WTC11 (cell line): ENCODE measurements around the gene MX2. TPM values are rescaled to one million over a fixed set of nuclear protein-coding genes. Genes with fewer than 3 reads are reported as not detected.
"Not testable (repeated sequence)": the region's sequence is repeated elsewhere in the genome, so short reads cannot be mapped to it uniquely, and the experiment has no call there.

Experiments used
- ATAC-seq: fragments of 200-7000 bp; cut with Tn5 transposase; 2 replicates; pipeline ENCODE4 v1.10.0; 2021; ENCODE audit warnings: mild to moderate bottlenecking, moderate library complexity
- CTCF ChIA-PET: fragments of 300-600 bp; sonication (Branson Sonifier 250); formaldehyde crosslinking; loops from one replicate; lab custom pipeline; 2021; ENCODE audit warnings: antibody characterized with exemption; lab: Charles Lee
- POLR2A ChIA-PET: fragments of 350-600 bp; sonication (Branson Sonifier 250); formaldehyde crosslinking; loops from one replicate; lab custom pipeline; 2021; ENCODE audit warnings: antibody characterized with exemption; lab: Charles Lee
- DNase-seq: peaks from one replicate; pipeline ENCODE4 v3.0.0; 2021; ENCODE audit warnings: low spot score
- H3K27ac Mint-ChIP-seq: 2 replicates; pipeline ENCODE4 v1.8.0; 2021; ENCODE audit warnings: mixed read lengths
- H3K27me3 Mint-ChIP-seq: 2 replicates; pipeline ENCODE4 v1.8.0; 2021; ENCODE audit warnings: low read depth, mild to moderate bottlenecking, moderate library complexity, mixed read lengths
- H3K36me3 Mint-ChIP-seq: 2 replicates; pipeline ENCODE4 v1.8.0; 2021; ENCODE audit warnings: mixed read lengths
- H3K4me1 Mint-ChIP-seq: 2 replicates; pipeline ENCODE4 v1.8.0; 2022; ENCODE audit warnings: mixed read lengths
- H3K4me3 Mint-ChIP-seq: 2 replicates; pipeline ENCODE4 v1.8.0; 2021; ENCODE audit warnings: mild to moderate bottlenecking, moderate library complexity, mixed read lengths
- H3K9me3 Mint-ChIP-seq: 2 replicates; pipeline ENCODE4 v1.8.0; 2021; ENCODE audit warnings: mixed read lengths
- ATF1 ChIP-seq: sonication (generic); formaldehyde crosslinking; IDR thresholded peaks from 2 replicates; pipeline ENCODE4 v1.8.1; 2023; ENCODE audit warnings: mild to moderate bottlenecking, moderate library complexity, missing genetic modification reagents
- CREB1 ChIP-seq: sonication (generic); formaldehyde crosslinking; IDR thresholded peaks from 2 replicates; pipeline ENCODE4 v1.8.0; 2023; ENCODE audit warnings: mild to moderate bottlenecking, missing genetic modification reagents
- CTCF ChIP-seq: fragments of 200-600 bp; IDR thresholded peaks from 2 replicates; pipeline ENCODE4 v1.8.0; 2022; ENCODE audit warnings: antibody characterized with exemption
- E2F4 ChIP-seq: sonication (generic); formaldehyde crosslinking; IDR thresholded peaks from 2 replicates; pipeline ENCODE4 v1.8.1; 2022; ENCODE audit warnings: low read depth, mild to moderate bottlenecking, moderate library complexity, missing genetic modification reagents, borderline replicate concordance
- ELF4 ChIP-seq: sonication (generic); formaldehyde crosslinking; IDR thresholded peaks from 2 replicates; pipeline ENCODE4 v1.8.1; 2022; ENCODE audit warnings: low read depth, mild to moderate bottlenecking, moderate library complexity, missing genetic modification reagents
- FOXP1 ChIP-seq: sonication (generic); formaldehyde crosslinking; IDR thresholded peaks from 2 replicates; pipeline ENCODE4 v1.8.0; 2022; ENCODE audit warnings: missing genetic modification reagents, mild to moderate bottlenecking, moderate library complexity, borderline replicate concordance
- GRHL2 ChIP-seq: fragments of 250-450 bp; sonication (Bioruptor Pico); IDR thresholded peaks from 2 replicates; pipeline ENCODE4 v1.8.0; 2022; ENCODE audit warnings: mild to moderate bottlenecking, moderate library complexity; ENCODE audit not compliant: insufficient replicate concordance, severe bottlenecking
- JUN ChIP-seq: sonication (generic); formaldehyde crosslinking; IDR thresholded peaks from 2 replicates; pipeline ENCODE4 v1.8.0; 2023; ENCODE audit warnings: mild to moderate bottlenecking, missing genetic modification reagents
- MYBL2 ChIP-seq: sonication (generic); formaldehyde crosslinking; IDR thresholded peaks from 2 replicates; pipeline ENCODE4 v1.8.1; 2023; ENCODE audit warnings: mild to moderate bottlenecking, moderate library complexity, missing genetic modification reagents
- NR2C2 ChIP-seq: sonication (generic); formaldehyde crosslinking; IDR thresholded peaks from 2 replicates; pipeline ENCODE4 v1.8.0; 2022; ENCODE audit warnings: mild to moderate bottlenecking, missing genetic modification reagents
- OVOL2 ChIP-seq: fragments of 250-450 bp; sonication (Bioruptor Pico); IDR thresholded peaks from 2 replicates; pipeline ENCODE4 v1.9.0; 2021; ENCODE audit warnings: mild to moderate bottlenecking, borderline replicate concordance
- PRRX2 ChIP-seq: fragments of 250-450 bp; sonication (Bioruptor Pico); IDR thresholded peaks from 2 replicates; pipeline ENCODE4 v1.8.0; 2021; ENCODE audit warnings: mild to moderate bottlenecking
- RELA ChIP-seq: sonication (generic); formaldehyde crosslinking; IDR thresholded peaks from 2 replicates; pipeline ENCODE4 v1.8.1; 2022; ENCODE audit warnings: missing genetic modification reagents, mild to moderate bottlenecking, borderline replicate concordance
- RORB ChIP-seq: fragments of 250-450 bp; sonication (Bioruptor Pico); IDR thresholded peaks from 2 replicates; pipeline ENCODE4 v1.9.0; 2021; ENCODE audit warnings: mild to moderate bottlenecking
- TEAD4 ChIP-seq: sonication (generic); formaldehyde crosslinking; IDR thresholded peaks from 2 replicates; pipeline ENCODE4 v1.8.0; 2022; ENCODE audit warnings: mild to moderate bottlenecking, missing genetic modification reagents
- TP53 ChIP-seq: sonication (generic); formaldehyde crosslinking; IDR thresholded peaks from 2 replicates; pipeline ENCODE4 v1.8.1; 2023; ENCODE audit warnings: mild to moderate bottlenecking, missing genetic modification reagents
- USF2 ChIP-seq: sonication (generic); formaldehyde crosslinking; IDR thresholded peaks from 2 replicates; pipeline ENCODE4 v1.8.1; 2023; ENCODE audit warnings: mild to moderate bottlenecking, missing genetic modification reagents, moderate library complexity
- ZMAT4 ChIP-seq: fragments of 250-450 bp; sonication (Bioruptor Pico); IDR thresholded peaks from 2 replicates; pipeline ENCODE4 v1.9.0; 2021; ENCODE audit warnings: mild to moderate bottlenecking
- ZNF317 ChIP-seq: sonication (generic); formaldehyde crosslinking; IDR thresholded peaks from 2 replicates; pipeline ENCODE4 v1.8.1; 2023; ENCODE audit warnings: low read depth, mild to moderate bottlenecking, moderate library complexity, missing genetic modification reagents, borderline replicate concordance
- ZNF396 ChIP-seq: fragments of 250-450 bp; sonication (Bioruptor Pico); IDR thresholded peaks from 2 replicates; pipeline ENCODE4 v1.8.0; 2021; ENCODE audit warnings: mild to moderate bottlenecking, moderate library complexity, borderline replicate concordance
- total RNA-seq: library from RNA; stranded (reverse); gene quantifications from 3 replicates; pipeline ENCODE4 v1.2.3, GENCODE V29; 2021

The MX2 gene
- total RNA-seq, 1 experiment from 2014 or later = 2.6 TPM

GRCh38 chr21:41422546-41423304 is 60.9 kb downstream of the MX2 start:
- Mint-ChIP-seq H3K27me3 (peaks cover 59% of the 10 kb centered on the region), H3K27ac (no peak overlapping the region), H3K4me3 (no peak overlapping the region), H3K9me3 (peaks cover 3% of the 10 kb centered on the region), H3K4me1 (peaks cover 44% of the 10 kb centered on the region), H3K36me3 (no peaks in the 10 kb centered on the region)
- ATAC-seq (no peak), DNase-seq (no peak)
- ChIA-PET POLR2A (no interaction called here), CTCF (interaction anchor here (1.2 to 1.8 kb wide), 3 partner anchors 26 to 140 kb away, joined by 3 to 7 read pairs (median 4); no protein-coding TSS in a partner anchor)
- TF ChIP-seq TP53 (CRISPR knock-in tag) (no peak), ZNF396 (CRISPR knock-in tag) (no peak), MYBL2 (CRISPR knock-in tag) (no peak), OVOL2 (no peak), E2F4 (CRISPR knock-in tag) (no peak), ZNF317 (CRISPR knock-in tag) (no peak), NR2C2 (CRISPR knock-in tag) (no peak), RORB (CRISPR knock-in tag) (no peak), JUN (CRISPR knock-in tag) (no peak)

GRCh38 chr21:41423305-41423636 is 61.4 kb downstream of the MX2 start:
- DNase-seq, H3K36me3 Mint-ChIP-seq, H3K4me3 Mint-ChIP-seq, H3K27ac Mint-ChIP-seq, POLR2A ChIA-PET, ATAC-seq, H3K9me3 Mint-ChIP-seq: not testable (repeated sequence)
- Mint-ChIP-seq H3K4me1 (peaks cover 48% of the 10 kb centered on the region), H3K27me3 (peaks cover 65% of the 10 kb centered on the region)
- CTCF ChIA-PET = interaction anchor here (1.2 to 3.2 kb wide), 4 partner anchors 12 to 140 kb away, joined by 3 to 17 read pairs (median 6); no protein-coding TSS in a partner anchor

- Mint-ChIP-seq H3K4me3 (peak overlapping the region; percentile 76), H3K36me3 (no peaks in the 10 kb centered on the region), H3K27ac (no peak overlapping the region), H3K27me3 (peaks cover 69% of the 10 kb centered on the region), H3K4me1 (peaks cover 32% of the 10 kb centered on the region), H3K9me3 (no peaks in the 10 kb centered on the region)
- ChIA-PET POLR2A (interaction anchor here (1.0 kb wide), 1 partner anchor 15 kb away, joined by 3 read pairs; no protein-coding TSS in a partner anchor), CTCF (interaction anchor here (1.0 to 3.2 kb wide), 2 partner anchors 14 to 56 kb away, joined by 5 to 17 read pairs; no protein-coding TSS in a partner anchor)
- DNase-seq (no peak), ATAC-seq (no peak)
- no peak for TF ChIP-seq ZNF396 (CRISPR knock-in tag)
- TF ChIP-seq USF2 = no peak
- TF ChIP-seq CTCF = no peak
- TF ChIP-seq CREB1 = no peak
- no peak for TF ChIP-seq RELA (CRISPR knock-in tag)
- no peak for TF ChIP-seq GRHL2
- no peak for TF ChIP-seq OVOL2
- TF ChIP-seq ZNF317 (CRISPR knock-in tag) = no peak
- TF ChIP-seq TEAD4 (CRISPR knock-in tag) = no peak
- no peak for TF ChIP-seq ZMAT4
- no peak for TF ChIP-seq FOXP1 (CRISPR knock-in tag)
- no peak for TF ChIP-seq PRRX2 (CRISPR knock-in tag)
- TF ChIP-seq ELF4 = no peak
- TF ChIP-seq ATF1 = no peak
These were observed 63.7 kb downstream of the MX2 start for GRCh38 chr21:41425588-41425953.
